ENCODE measurements around the gene EEFSEC. TPM values are rescaled to one million over a fixed set of nuclear protein-coding genes. Genes with fewer than 3 reads are reported as not detected.

EEFSEC gene
- polyA plus RNA-seq, 1 donor (not counting 4 experiments of a cell fraction or from before 2014, with no cell fraction given): 8.7 TPM

- Histone ChIP-seq H3K4me2 (ENCODE audit: control insufficient read depth, extremely low read depth, insufficient read depth, low read depth, low read length) (no peak overlapping the region), H3K9me3 (ENCODE audit: control insufficient read depth, low read depth, low read length) (no peaks in the 10 kb centered on the region), H3K4me1 (ENCODE audit: control insufficient read depth, extremely low read depth, insufficient read depth, low read length) (no peaks in the 10 kb centered on the region), H3K27me3 (ENCODE audit: control insufficient read depth, extremely low read depth, insufficient read depth, low read length) (no peaks in the 10 kb centered on the region), H3K36me3 (ENCODE audit: control insufficient read depth in 2 of 2, extremely low read depth in 1 of 2, insufficient read depth in 2 of 2, low read length in 2 of 2) (no peaks in the 10 kb centered on the region), H3K79me2 (ENCODE audit: control insufficient read depth, insufficient read depth, low read length) (no peaks in the 10 kb centered on the region), H3K4me3 (ENCODE audit: control insufficient read depth in 2 of 3, extremely low read depth in 1 of 3, insufficient read depth in 2 of 3, low read depth in 1 of 3, low read length in 3 of 3) (no peak overlapping the region), H2AFZ (ENCODE audit: control insufficient read depth, low read length) (no peak overlapping the region), H4K20me1 (ENCODE audit: control insufficient read depth, extremely low read depth, insufficient read depth, low read length) (no peaks in the 10 kb centered on the region), H3K9me1 (ENCODE audit: control insufficient read depth, extremely low read depth, insufficient read depth, low read length) (no peaks in the 10 kb centered on the region), H3K27ac (ENCODE audit: control insufficient read depth, insufficient read depth, low read length) (no peak overlapping the region), H3K9ac (ENCODE audit: control insufficient read depth, extremely low read depth, insufficient read depth, low read length) (no peak overlapping the region)
- DNase-seq (ENCODE audit: low read depth, low spot score): no peak
- FAIRE-seq: no peak
- TF ChIP-seq, protein P1, sequence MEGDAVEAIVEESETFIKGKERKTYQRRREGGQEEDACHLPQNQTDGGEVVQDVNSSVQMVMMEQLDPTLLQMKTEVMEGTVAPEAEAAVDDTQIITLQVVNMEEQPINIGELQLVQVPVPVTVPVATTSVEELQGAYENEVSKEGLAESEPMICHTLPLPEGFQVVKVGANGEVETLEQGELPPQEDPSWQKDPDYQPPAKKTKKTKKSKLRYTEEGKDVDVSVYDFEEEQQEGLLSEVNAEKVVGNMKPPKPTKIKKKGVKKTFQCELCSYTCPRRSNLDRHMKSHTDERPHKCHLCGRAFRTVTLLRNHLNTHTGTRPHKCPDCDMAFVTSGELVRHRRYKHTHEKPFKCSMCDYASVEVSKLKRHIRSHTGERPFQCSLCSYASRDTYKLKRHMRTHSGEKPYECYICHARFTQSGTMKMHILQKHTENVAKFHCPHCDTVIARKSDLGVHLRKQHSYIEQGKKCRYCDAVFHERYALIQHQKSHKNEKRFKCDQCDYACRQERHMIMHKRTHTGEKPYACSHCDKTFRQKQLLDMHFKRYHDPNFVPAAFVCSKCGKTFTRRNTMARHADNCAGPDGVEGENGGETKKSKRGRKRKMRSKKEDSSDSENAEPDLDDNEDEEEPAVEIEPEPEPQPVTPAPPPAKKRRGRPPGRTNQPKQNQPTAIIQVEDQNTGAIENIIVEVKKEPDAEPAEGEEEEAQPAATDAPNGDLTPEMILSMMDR (optimal IDR thresholded peaks at IDR 0.05 in 1 of 3, IDR thresholded peaks at IDR 0.05 in 1 of 3, conservative IDR thresholded peaks at IDR 0.05 in 1 of 3; ENCODE audit: extremely low read depth in 1 of 3, insufficient read depth in 2 of 3, low read length in 3 of 3): no peak
- TF ChIP-seq EZH2 (IDR thresholded peaks at IDR 0.05; ENCODE audit: low read length): no peak
- dilution Hi-C loops (cut with MboI; ENCODE audit: extremely low pct_ligation_motif_present, low sequenced_read_pairs): no loop called here
Measured at GRCh38 chr3:128290484-128290883, 137.2 kb downstream of the EEFSEC start.

GRCh38 chr3:128293930-128294329 is 140.6 kb downstream of the EEFSEC start:
- peaks cover 0 to 3% of the 10 kb centered on the region in 2 experiments for H3K36me3 ChIP-seq (ENCODE audit: control insufficient read depth in 2 of 2, extremely low read depth in 1 of 2, insufficient read depth in 2 of 2, low read length in 2 of 2)
- dilution Hi-C loops (cut with MboI; ENCODE audit: extremely low pct_ligation_motif_present, low sequenced_read_pairs): no loop called here
- H3K9me3 ChIP-seq (ENCODE audit: control insufficient read depth, low read depth, low read length): no peaks in the 10 kb centered on the region
- no peak overlapping the region for H2AFZ ChIP-seq (ENCODE audit: control insufficient read depth, low read length)
- FAIRE-seq (no peak), DNase-seq (ENCODE audit: low read depth, low spot score) (no peak)
- no peak overlapping the region for H3K27ac ChIP-seq (ENCODE audit: control insufficient read depth, insufficient read depth, low read length)
- TF ChIP-seq, protein P1 (optimal IDR thresholded peaks at IDR 0.05 in 1 of 3, IDR thresholded peaks at IDR 0.05 in 1 of 3, conservative IDR thresholded peaks at IDR 0.05 in 1 of 3; ENCODE audit: extremely low read depth in 1 of 3, insufficient read depth in 2 of 3, low read length in 3 of 3): no peak
- no peak for TF ChIP-seq EZH2 (IDR thresholded peaks at IDR 0.05; ENCODE audit: low read length)
- no peaks in the 10 kb centered on the region for H3K79me2 ChIP-seq (ENCODE audit: control insufficient read depth, insufficient read depth, low read length)
- no peak overlapping the region for H3K9ac ChIP-seq (ENCODE audit: control insufficient read depth, extremely low read depth, insufficient read depth, low read length)
- H3K9me1 ChIP-seq (ENCODE audit: control insufficient read depth, extremely low read depth, insufficient read depth, low read length): no peaks in the 10 kb centered on the region
- H3K4me3 ChIP-seq (ENCODE audit: control insufficient read depth in 2 of 3, extremely low read depth in 1 of 3, insufficient read depth in 2 of 3, low read depth in 1 of 3, low read length in 3 of 3): no peak overlapping the region
- no peaks in the 10 kb centered on the region for H3K27me3 ChIP-seq (ENCODE audit: control insufficient read depth, extremely low read depth, insufficient read depth, low read length)
- no peaks in the 10 kb centered on the region for H4K20me1 ChIP-seq (ENCODE audit: control insufficient read depth, extremely low read depth, insufficient read depth, low read length)
- H3K4me1 ChIP-seq (ENCODE audit: control insufficient read depth, extremely low read depth, insufficient read depth, low read length): peaks cover 7% of the 10 kb centered on the region
- H3K4me2 ChIP-seq (ENCODE audit: control insufficient read depth, extremely low read depth, insufficient read depth, low read depth, low read length): no peak overlapping the region
